Neural progenitor cell (in vitro differentiated cells): Measurements from ENCODE around the gene EPHB2.

ENCODE experiments used
- EZH2 ChIP-seq: fragments of 200-600 bp; sonication (generic); IDR thresholded peaks from 2 replicates; pipeline ENCODE4 v1.6.1; 2017; ENCODE audit warnings: antibody characterized with exemption, mild to moderate bottlenecking, moderate library complexity
- EZH2phosphoT487 ChIP-seq: fragments of 200-600 bp; sonication (generic); IDR thresholded peaks from 2 replicates; pipeline ENCODE4 v1.6.1; 2017; ENCODE audit warnings: antibody characterized with exemption
- TF ChIP-seq, protein P1 (sequence below): fragments of 200-600 bp; sonication (generic); IDR thresholded peaks from 2 replicates; pipeline ENCODE4 v1.5.1; 2017; ENCODE audit warnings: antibody characterized with exemption, mild to moderate bottlenecking

DNA sequence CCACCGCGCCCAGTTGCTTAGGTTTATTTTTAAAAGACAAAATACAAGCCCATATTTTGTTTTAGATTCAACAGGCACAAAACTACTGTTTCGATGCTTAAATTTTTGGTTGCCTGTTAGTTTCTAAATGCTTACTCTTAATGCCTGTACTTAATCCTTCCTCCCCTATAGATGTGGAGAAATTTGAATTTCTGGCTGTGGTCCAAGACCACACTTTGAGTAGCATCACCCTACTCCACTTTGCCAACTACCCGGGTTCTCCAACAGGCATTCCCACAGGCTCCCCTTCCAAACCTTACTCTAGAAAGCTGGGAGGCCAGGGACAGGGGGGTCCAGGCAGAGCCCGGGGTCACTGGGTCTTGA, 242.0 kb downstream of the EPHB2 start:
- TF ChIP-seq, protein P1, sequence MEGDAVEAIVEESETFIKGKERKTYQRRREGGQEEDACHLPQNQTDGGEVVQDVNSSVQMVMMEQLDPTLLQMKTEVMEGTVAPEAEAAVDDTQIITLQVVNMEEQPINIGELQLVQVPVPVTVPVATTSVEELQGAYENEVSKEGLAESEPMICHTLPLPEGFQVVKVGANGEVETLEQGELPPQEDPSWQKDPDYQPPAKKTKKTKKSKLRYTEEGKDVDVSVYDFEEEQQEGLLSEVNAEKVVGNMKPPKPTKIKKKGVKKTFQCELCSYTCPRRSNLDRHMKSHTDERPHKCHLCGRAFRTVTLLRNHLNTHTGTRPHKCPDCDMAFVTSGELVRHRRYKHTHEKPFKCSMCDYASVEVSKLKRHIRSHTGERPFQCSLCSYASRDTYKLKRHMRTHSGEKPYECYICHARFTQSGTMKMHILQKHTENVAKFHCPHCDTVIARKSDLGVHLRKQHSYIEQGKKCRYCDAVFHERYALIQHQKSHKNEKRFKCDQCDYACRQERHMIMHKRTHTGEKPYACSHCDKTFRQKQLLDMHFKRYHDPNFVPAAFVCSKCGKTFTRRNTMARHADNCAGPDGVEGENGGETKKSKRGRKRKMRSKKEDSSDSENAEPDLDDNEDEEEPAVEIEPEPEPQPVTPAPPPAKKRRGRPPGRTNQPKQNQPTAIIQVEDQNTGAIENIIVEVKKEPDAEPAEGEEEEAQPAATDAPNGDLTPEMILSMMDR = no peak
- no peak for TF ChIP-seq EZH2
- no peak for TF ChIP-seq EZH2phosphoT487
